HepG2 (cell line): ENCODE data around the gene GALNT9. TPM values are rescaled to one million over a fixed set of nuclear protein-coding genes. Genes with fewer than 3 reads are reported as not detected.
"Not testable (repeated sequence)": the region's sequence is repeated elsewhere in the genome, so short reads cannot be mapped to it uniquely, and the experiment has no call there.

ENCODE experiments used
- ATAC-seq: fragments of 200-7000 bp; cut with Tn5 transposase; 3 replicates; pipeline ENCODE4 v1.9.1; 2020; ENCODE audit warnings: mild to moderate bottlenecking, moderate library complexity
- BruUV-seq: library from RNA; stranded (reverse); fragments of 400-500 nt; replicated peaks from 2 replicates; lab custom pipeline; 2021; lab: Mats Ljungman, UMichigan
- CTCF ChIA-PET: fragments of 300-600 bp; formaldehyde crosslinking; extraction: SDS; loops from one replicate; lab custom pipeline; 2021; ENCODE audit warnings: low total read pairs, inconsistent platforms, low intra/inter-chr PET ratio; lab: Yijun Ruan, JAX
- POLR2A ChIA-PET: fragments of 350-600 bp; sonication (Branson Sonifier 250); formaldehyde crosslinking; loops from one replicate; lab custom pipeline; 2020; ENCODE audit warnings: antibody characterized with exemption, inconsistent platforms; lab: Yijun Ruan, JAX
- DNase-seq: peaks from one replicate; pipeline ENCODE4 v3.0.0-alpha.2; 2015; ENCODE audit warnings: low spot score
- FAIRE-seq: peaks from 3 replicates; lab custom pipeline; 2011; peaks lifted over from hg19 to GRCh38; lab: Jason Lieb, UNC
- H2AFZ ChIP-seq: one replicate; pipeline ENCODE4 v1.6.1; 2011; ENCODE audit warnings: low read length, inconsistent platforms
- H3K27ac ChIP-seq: fragments of 300-600 bp; 3 replicates; pipeline ENCODE4 v1.8.0; 2011; ENCODE audit warnings: mixed run types, mild to moderate bottlenecking, mixed read lengths, low read length, inconsistent platforms; ENCODE audit not compliant: insufficient read depth; ENCODE audit errors: extremely low read length
- H3K27me3 ChIP-seq, 2 experiments: fragments of 200-600 bp in 1 of 2; 2 replicates in 1 of 2; 3 replicates in 1 of 2; pipeline versions ENCODE4 v1.6.0 to v1.8.0; 2011; ENCODE audit warnings: low read length in 2 of 2, mild to moderate bottlenecking in 2 of 2, moderate library complexity in 2 of 2, inconsistent platforms in 1 of 2; ENCODE audit not compliant: insufficient read depth in 2 of 2, control insufficient read depth in 1 of 2
- H3K36me3 ChIP-seq, 2 experiments: fragments of 200-600 bp in 1 of 2; replicated peaks in 1 of 2; 2 replicates in 1 of 2; 3 replicates in 1 of 2; pipeline versions ENCODE4 v1.5.1 to v1.8.0; 2011; ENCODE audit warnings: low read length in 2 of 2, inconsistent platforms in 1 of 2; ENCODE audit not compliant: insufficient read depth in 2 of 2, control insufficient read depth in 1 of 2
- H3K4me1 ChIP-seq: 2 replicates; pipeline ENCODE4 v1.5.1; 2012; ENCODE audit warnings: low read length, inconsistent platforms; ENCODE audit not compliant: insufficient read depth
- H3K4me2 ChIP-seq: 2 replicates; pipeline ENCODE4 v1.6.0; 2011; ENCODE audit warnings: low read depth, low read length, inconsistent platforms
- H3K4me3 ChIP-seq, 3 experiments: fragments of 200-600 bp in 1 of 3; sonication (generic), shearing (Covaris generic) in 1 of 3; replicated peaks in 1 of 3; 2 replicates each; pipeline ENCODE4 v1.5.1; 2011 to 2016; ENCODE audit warnings: low read length in 3 of 3, inconsistent platforms in 2 of 3, low read depth in 2 of 3, mild to moderate bottlenecking in 2 of 3, control low read depth in 1 of 3, mixed read lengths in 1 of 3; ENCODE audit not compliant: insufficient read depth in 1 of 3
- H3K79me2 ChIP-seq: one replicate; pipeline ENCODE4 v1.6.1; 2011; ENCODE audit warnings: low read length, inconsistent platforms; ENCODE audit not compliant: insufficient read depth
- H3K9ac ChIP-seq: 2 replicates; pipeline ENCODE4 v1.6.0; 2011; ENCODE audit warnings: mild to moderate bottlenecking, low read depth, low read length, inconsistent platforms; ENCODE audit not compliant: insufficient read depth
- H3K9me3 ChIP-seq: 2 replicates; pipeline ENCODE4 v1.5.1; 2012; ENCODE audit warnings: mild to moderate bottlenecking, low read length
- H4K20me1 ChIP-seq: 2 replicates; pipeline ENCODE4 v1.6.0; 2011; ENCODE audit warnings: inconsistent platforms, mild to moderate bottlenecking, low read length, moderate library complexity; ENCODE audit not compliant: insufficient read depth
- ZNF564 ChIP-seq: sonication (generic); formaldehyde crosslinking; IDR thresholded peaks from 2 replicates; pipeline ENCODE4 v1.8.1; 2023; ENCODE audit warnings: mild to moderate bottlenecking, missing genetic modification reagents
- ZNF770 ChIP-seq: sonication (generic); formaldehyde crosslinking; IDR thresholded peaks from 2 replicates; pipeline ENCODE4 v1.5.0; 2020; ENCODE audit warnings: mild to moderate bottlenecking, missing genetic modification reagents
- WGBS: methylation state at CpG from one replicate; pipeline ENCODE4 v1.1.6; 2017; ENCODE audit warnings: low lambda C conversion rate; 5-methylcytosine and 5-hydroxymethylcytosine counted together
- in situ Hi-C: cut with HindIII; loops from 2 replicates; pipeline ENCODE4 v1.10.0; 2017; ENCODE audit warnings: low pct_unique_long_range_greater_than_20kb; ENCODE audit not compliant: extremely low pct_ligation_motif_present
- intact Hi-C: fragments of 100-400 bp; cut with micrococcal nuclease; formaldehyde crosslinking; loops from one replicate; pipeline ENCODE4 v1.10.0; 2022; ENCODE audit not compliant: unreplicated experiment
- polyA plus RNA-seq, 8 experiments: library from polyadenylated mRNA; depleted of rRNA in 3 of 8; stranded (reverse) in 7 of 8; unstranded in 1 of 8; fragments of >200 nt; fragmentation: Illumina TruSeq in 4 of 8; extraction: Trizol in 4 of 8; gene quantifications; 2 replicates each; pipeline versions ENCODE4 v1.2.1 to v1.2.3, GENCODE V29; 2011 to 2016; ENCODE audit warnings: low read depth in 4 of 8, missing spikeins in 1 of 8, mixed read lengths in 1 of 8; ENCODE audit not compliant: insufficient read depth in 1 of 8
- total RNA-seq, 5 experiments: library from RNA; depleted of rRNA; stranded (reverse); fragments of >200 nt; fragmentation: Illumina TruSeq; extraction: Trizol; gene quantifications; 2 replicates each; pipeline ENCODE4 v1.2.3, GENCODE V29; 2016; ENCODE audit warnings: low read depth in 1 of 5

GALNT9 gene
- total and polyA plus RNA-seq, 2 of the 13 experiments (the other 11 are each of a cell fraction or from before 2014, with no cell fraction given): 0.04 TPM; not detected in 1

- in situ Hi-C loops: no loop called here
- POLR2A ChIA-PET: no interaction called here
- FAIRE-seq (no peak), DNase-seq (no peak), ATAC-seq (no peak)
- peak; percentile 57; the same call in 1 of the 2 replicates for TF ChIP-seq ZNF770
- TF ChIP-seq ZNF564 (CRISPR knock-in tag): no peak
- H3K79me2 ChIP-seq: no peaks in the 10 kb centered on the region
- H3K4me1 ChIP-seq: no peaks in the 10 kb centered on the region
- intact Hi-C loops: no loop called here
- no peak overlapping the region for H3K9ac ChIP-seq
- WGBS: 10% methylated on average over 2 of the region's 9 CpGs
- no peaks in the 10 kb centered on the region for H3K9me3 ChIP-seq
- BruUV-seq: no TSS peak
- no peak overlapping the region for H2AFZ ChIP-seq
- CTCF ChIA-PET: no interaction called here
- H3K27me3 ChIP-seq: peaks cover 16 to 97% of the 10 kb centered on the region in 2 experiments; a peak in 4 of 5 replicates
- no peak overlapping the region for H3K4me2 ChIP-seq
- no peak overlapping the region for H3K27ac ChIP-seq
- H3K4me3 ChIP-seq: no peak overlapping the region
- no peaks in the 10 kb centered on the region for H3K36me3 ChIP-seq
- no peaks in the 10 kb centered on the region for H4K20me1 ChIP-seq
Measured at GRCh38 chr12:132266370-132266769, 63.0 kb downstream of the GALNT9 start.

- POLR2A ChIA-PET, H3K4me2 ChIP-seq, BruUV-seq, H3K9ac ChIP-seq, DNase-seq, CTCF ChIA-PET, FAIRE-seq, H4K20me1 ChIP-seq, H3K79me2 ChIP-seq, H3K4me3 ChIP-seq, H3K36me3 ChIP-seq, H3K4me1 ChIP-seq, H2AFZ ChIP-seq, intact Hi-C loops, ATAC-seq, in situ Hi-C loops, H3K27ac ChIP-seq, H3K9me3 ChIP-seq: not testable (repeated sequence)
- 50% methylated on average over 25 of the region's 27 CpGs for WGBS
- H3K27me3 ChIP-seq: peaks cover 15 to 99% of the 10 kb centered on the region in 2 experiments; a peak in 4 of 5 replicates
Measured at GRCh38 chr12:132265822-132266221, 63.6 kb downstream of the GALNT9 start.
